Measurements from ENCODE around the gene PCDHGA8.
"Not testable (repeated sequence)": the region's sequence is repeated elsewhere in the genome, so short reads cannot be mapped to it uniquely, and the experiment has no call there.

PCDHGA8 gene

DNA sequence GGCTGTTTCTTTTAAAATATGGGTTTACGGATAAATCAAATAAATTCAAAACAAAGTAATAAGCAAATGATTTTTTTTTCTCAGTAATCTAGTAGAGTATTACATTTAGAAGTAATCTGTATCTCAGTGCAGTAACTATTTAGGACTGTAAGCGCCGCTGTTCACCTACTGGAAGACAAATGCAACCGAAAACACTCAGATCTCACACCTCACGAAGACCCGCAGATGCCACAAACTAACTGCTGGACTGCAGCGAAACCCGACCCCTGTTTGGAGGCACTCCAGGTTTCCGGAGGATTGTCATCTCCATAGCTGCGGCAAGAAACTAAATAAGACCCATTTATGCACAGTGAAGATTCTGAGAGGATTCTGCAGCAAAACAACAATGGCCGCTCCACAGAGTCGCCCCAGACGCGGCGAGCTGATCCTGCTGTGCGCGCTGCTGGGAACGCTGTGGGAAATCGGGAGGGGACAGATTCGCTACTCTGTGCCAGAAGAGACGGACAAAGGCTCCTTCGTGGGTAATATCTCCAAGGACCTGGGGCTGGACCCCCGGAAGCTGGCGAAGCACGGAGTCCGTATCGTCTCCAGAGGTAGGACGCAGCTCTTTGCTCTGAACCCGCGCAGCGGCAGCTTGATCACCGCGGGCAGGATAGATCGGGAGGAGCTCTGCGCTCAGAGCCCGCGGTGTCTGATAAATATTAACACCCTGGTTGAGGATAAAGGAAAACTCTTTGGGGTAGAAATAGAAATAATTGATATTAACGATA is at the start of gene PCDHGA8:
Gene PCDHGA8, plus strand, starts transcription at position 205 of the 770 bp plus-strand sequence. Its CDS starts 181 bp downstream, at position 386.
- Mint-ChIP-seq H3K36me3 (ENCODE audit: low read depth) (peaks cover 7% of the 10 kb centered on the region), H3K4me3 (no peak within 1 kb of the TSS), H3K27me3 (peaks cover 72% of the 10 kb centered on the region), H3K4me1 (ENCODE audit: low read depth) (no peaks in the 10 kb centered on the region), H3K27ac (no peak within 1 kb of the TSS), H3K9me3 (peaks cover 59% of the 10 kb centered on the region)
- intact Hi-C loops (cut with micrococcal nuclease) = no loop called here

DNA sequence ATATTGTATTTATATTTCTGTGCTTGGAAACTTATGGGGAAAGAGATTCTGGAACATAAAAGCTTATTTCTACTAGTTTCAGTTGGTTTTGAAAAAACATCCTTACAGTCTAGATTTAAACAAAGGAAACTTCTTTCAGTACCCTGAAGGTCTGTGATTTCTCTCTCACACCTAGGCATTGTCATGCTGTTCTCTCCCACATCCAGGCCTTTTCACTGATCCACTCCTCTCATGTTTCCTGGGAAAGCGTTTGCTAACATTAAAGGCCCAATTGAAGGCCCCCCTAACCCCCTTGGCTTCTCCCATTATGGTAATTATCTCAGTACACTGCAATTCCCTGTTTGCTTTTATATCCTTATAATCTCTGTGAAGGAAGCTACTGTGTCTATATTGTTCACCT is 49.7 kb upstream of the PCDHGA8 start:
- Mint-ChIP-seq H3K4me3 (no peak overlapping the region), H3K27me3 (peaks cover 71% of the 10 kb centered on the region), H3K36me3 (ENCODE audit: low read depth) (peaks cover 5% of the 10 kb centered on the region), H3K9me3 (peaks cover 81% of the 10 kb centered on the region), H3K4me1 (ENCODE audit: low read depth) (no peaks in the 10 kb centered on the region), H3K27ac (no peak overlapping the region)
- intact Hi-C loops (cut with micrococcal nuclease) = no loop called here

DNA sequence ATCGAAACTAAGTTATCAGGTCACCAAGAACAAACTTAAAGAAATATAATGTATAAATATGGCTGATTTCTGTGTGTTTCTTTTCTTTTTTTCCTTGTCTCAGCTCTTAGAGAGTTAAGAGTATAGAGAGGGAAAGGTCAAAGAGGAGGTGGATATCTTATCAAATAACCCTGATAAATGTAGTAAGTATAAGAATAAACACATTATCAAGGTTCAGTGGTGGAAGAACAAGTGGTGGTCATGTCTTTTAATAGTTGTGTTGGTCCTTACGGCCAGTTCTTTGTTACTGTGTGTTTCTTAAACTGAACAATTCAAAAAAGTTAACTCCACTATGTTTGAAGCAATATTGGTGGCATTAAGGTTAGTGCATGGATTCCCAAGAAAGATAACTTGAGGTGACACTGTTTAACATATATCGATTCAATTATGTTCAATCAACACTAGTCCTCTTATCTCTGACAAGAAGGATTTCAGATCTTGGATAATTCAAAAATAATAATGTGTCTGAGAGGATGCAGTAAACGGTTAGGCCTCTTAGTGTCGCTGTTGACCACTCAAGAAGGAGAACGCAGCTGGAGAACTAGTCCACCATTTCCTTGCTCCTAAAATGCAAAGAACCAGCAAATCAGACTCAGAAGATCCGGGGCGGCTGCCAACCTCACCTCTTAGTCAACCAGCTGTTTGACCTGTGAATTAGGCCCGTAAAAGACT is 49.0 kb upstream of the PCDHGA8 start, which contains the start of gene PCDHGA3:
Gene PCDHGA3, plus strand, starts transcription at position 588 of the 711 bp plus-strand sequence. CDS start 205 bp downstream, outside the sequence.
- Mint-ChIP-seq H3K4me3 (no peak within 1 kb of the TSS), H3K4me1 (ENCODE audit: low read depth) (no peaks in the 10 kb centered on the region), H3K9me3 (peaks cover 75% of the 10 kb centered on the region), H3K27ac (no peak within 1 kb of the TSS), H3K27me3 (peaks cover 67% of the 10 kb centered on the region), H3K36me3 (ENCODE audit: low read depth) (peaks cover 5% of the 10 kb centered on the region)
- intact Hi-C loops (cut with micrococcal nuclease) = no loop called here

DNA sequence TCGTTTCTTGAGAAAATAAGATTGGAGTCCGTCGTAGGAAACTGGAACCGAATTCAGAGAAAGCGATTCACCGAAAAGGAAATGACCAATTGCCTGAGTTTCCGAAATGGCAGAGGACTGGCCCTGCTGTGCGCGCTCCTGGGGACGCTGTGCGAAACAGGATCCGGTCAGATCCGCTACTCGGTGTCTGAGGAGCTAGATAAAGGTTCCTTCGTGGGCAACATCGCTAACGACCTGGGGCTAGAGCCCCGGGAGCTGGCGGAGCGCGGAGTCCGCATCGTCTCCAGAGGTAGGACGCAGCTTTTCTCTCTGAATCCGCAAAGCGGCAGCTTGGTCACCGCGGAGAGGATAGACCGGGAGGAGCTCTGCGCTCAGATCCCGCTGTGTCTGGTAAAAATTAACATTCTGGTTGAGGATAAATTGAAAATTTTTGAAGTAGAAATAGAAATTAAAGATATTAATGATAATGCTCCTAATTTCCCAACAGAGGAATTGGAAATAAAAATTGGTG is 48.4 kb upstream of the PCDHGA8 start:
- intact Hi-C loops (cut with micrococcal nuclease) = no loop called here
- Mint-ChIP-seq H3K36me3 (ENCODE audit: low read depth) (peaks cover 5% of the 10 kb centered on the region), H3K27me3 (peaks cover 63% of the 10 kb centered on the region), H3K27ac (no peak overlapping the region), H3K4me3 (no peak overlapping the region), H3K9me3 (peaks cover 69% of the 10 kb centered on the region), H3K4me1 (ENCODE audit: low read depth) (no peaks in the 10 kb centered on the region)

DNA sequence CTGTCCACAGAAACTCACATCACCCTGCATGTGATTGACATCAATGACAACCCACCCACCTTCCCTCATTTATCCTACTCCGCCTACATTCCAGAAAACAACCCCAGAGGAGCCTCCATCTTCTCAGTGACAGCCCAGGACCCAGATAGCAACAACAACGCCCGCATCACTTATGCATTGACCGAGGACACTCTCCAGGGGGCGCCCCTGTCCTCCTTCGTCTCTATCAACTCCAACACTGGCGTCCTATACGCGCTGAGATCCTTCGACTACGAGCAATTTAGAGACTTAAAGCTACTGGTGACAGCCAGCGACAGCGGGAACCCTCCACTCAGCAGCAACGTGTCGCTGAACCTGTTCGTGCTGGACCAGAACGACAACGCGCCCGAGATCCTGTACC is 47.1 kb upstream of the PCDHGA8 start:
- Mint-ChIP-seq H3K4me1 (ENCODE audit: low read depth) (no peaks in the 10 kb centered on the region), H3K4me3 (no peak overlapping the region), H3K27ac (no peak overlapping the region), H3K36me3 (ENCODE audit: low read depth) (peaks cover 5% of the 10 kb centered on the region), H3K9me3 (peaks cover 66% of the 10 kb centered on the region), H3K27me3 (peaks cover 58% of the 10 kb centered on the region)
- intact Hi-C loops (cut with micrococcal nuclease) = no loop called here

DNA sequence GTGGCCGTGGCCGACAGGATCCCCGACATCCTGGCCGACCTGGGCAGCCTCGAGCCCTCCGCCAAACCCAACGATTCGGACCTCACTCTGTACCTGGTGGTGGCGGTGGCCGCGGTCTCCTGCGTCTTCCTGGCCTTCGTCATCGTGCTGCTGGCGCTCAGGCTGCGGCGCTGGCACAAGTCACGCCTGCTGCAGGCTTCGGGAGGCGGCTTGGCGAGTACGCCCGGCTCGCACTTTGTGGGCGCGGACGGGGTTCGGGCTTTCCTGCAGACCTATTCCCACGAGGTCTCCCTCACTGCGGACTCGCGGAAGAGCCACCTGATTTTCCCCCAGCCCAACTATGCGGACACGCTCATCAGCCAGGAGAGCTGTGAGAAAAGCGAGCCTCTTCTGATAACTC is 46.4 kb upstream of the PCDHGA8 start:
- Mint-ChIP-seq H3K9me3 (peaks cover 66% of the 10 kb centered on the region), H3K27me3 (peaks cover 58% of the 10 kb centered on the region)
- H3K27ac Mint-ChIP-seq; intact Hi-C loops (cut with micrococcal nuclease); H3K4me1 Mint-ChIP-seq (ENCODE audit: low read depth); H3K36me3 Mint-ChIP-seq (ENCODE audit: low read depth); H3K4me3 Mint-ChIP-seq: not testable (repeated sequence)

DNA sequence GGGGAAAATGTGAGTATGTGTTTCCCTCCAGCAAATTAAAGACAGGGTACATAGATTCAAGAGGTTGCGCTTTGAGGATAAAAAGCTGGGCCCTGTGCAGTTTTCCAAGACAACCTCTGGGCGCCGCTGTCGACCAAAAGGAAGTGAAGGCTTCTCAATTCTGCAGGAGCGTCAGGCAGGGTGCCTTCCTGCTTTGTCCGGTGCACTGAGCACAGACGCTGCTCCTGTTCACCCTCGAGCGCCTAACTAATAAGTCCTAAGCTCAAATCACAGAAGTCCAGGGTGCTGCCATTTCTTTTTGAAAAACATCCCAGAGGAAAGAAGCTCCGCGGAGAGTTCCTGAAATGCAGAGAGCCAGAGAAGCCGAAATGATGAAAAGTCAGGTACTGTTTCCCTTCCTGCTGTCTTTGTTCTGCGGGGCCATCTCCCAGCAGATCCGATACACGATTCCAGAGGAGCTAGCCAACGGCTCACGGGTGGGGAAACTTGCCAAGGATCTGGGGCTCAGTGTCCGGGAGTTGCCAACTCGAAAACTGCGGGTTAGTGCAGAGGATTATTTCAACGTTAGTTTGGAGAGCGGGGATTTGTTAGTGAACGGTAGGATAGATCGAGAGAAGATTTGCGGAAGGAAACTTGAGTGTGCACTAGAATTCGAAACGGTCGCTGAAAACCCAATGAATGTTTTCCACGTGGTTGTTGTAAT is 42.4 kb upstream of the PCDHGA8 start, which contains the start of gene PCDHGB1:
Gene PCDHGB1, plus strand, starts transcription at position 183 of the 703 bp plus-strand sequence. Its CDS starts 162 bp downstream, at position 345.
- Mint-ChIP-seq H3K4me1 (ENCODE audit: low read depth) (no peaks in the 10 kb centered on the region), H3K27ac (no peak within 1 kb of the TSS), H3K4me3 (peak within 1 kb of the TSS; percentile 14), H3K9me3 (peaks cover 61% of the 10 kb centered on the region), H3K27me3 (peaks cover 59% of the 10 kb centered on the region), H3K36me3 (ENCODE audit: low read depth) (peaks cover 5% of the 10 kb centered on the region)
- intact Hi-C loops (cut with micrococcal nuclease) = no loop called here

DNA sequence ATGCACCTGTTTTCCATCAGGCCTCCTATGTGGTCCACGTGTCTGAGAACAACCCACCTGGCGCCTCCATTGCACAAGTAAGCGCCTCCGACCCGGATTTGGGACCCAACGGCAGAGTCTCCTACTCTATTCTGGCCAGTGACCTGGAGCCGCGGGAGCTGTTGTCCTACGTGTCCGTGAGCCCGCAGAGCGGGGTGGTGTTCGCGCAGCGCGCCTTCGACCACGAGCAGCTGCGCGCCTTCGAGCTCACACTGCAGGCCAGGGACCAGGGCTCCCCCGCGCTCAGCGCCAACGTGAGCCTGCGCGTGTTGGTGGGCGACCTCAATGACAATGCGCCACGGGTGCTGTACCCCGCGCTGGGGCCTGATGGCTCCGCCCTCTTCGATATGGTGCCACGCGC is 40.8 kb upstream of the PCDHGA8 start:
- Mint-ChIP-seq H3K9me3 (peaks cover 61% of the 10 kb centered on the region), H3K4me3 (no peak overlapping the region), H3K27me3 (peaks cover 62% of the 10 kb centered on the region), H3K27ac (no peak overlapping the region), H3K4me1 (ENCODE audit: low read depth) (no peaks in the 10 kb centered on the region), H3K36me3 (ENCODE audit: low read depth) (no peaks in the 10 kb centered on the region)
- intact Hi-C loops (cut with micrococcal nuclease) = no loop called here

DNA sequence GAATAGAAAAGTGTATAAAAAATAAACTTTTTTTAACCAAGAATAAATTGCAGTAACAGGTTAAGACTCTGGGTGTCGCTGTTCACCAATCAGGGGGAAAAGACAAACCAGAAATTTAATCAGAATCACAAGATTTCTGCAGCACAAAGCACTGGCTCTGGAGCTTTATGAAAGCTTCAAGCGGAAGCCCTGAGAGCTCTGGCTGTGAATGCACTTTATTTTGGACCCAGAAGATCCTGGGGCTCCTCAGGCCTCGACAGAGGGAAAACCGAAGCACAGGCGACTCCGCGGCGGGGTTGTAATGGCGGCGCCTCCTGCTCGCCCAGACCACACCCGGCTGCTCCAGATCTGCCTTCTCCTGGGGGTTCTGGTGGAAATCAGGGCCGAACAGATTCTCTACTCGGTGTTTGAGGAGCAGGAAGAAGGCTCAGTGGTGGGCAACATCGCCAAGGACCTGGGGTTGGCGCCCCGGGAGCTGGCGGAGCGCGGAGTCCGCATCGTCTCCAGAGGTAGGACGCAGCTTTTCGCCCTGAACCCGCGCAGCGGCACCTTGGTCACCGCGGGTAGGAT is 37.4 kb upstream of the PCDHGA8 start, which contains the start of gene PCDHGA4:
Gene PCDHGA4, plus strand, starts transcription at position 122 of the 570 bp plus-strand sequence. Its CDS starts 87 bp downstream, at position 209.
- intact Hi-C loops (cut with micrococcal nuclease) = no loop called here
- Mint-ChIP-seq H3K27me3 (peaks cover 70% of the 10 kb centered on the region), H3K27ac (no peak within 1 kb of the TSS), H3K9me3 (peaks cover 57% of the 10 kb centered on the region), H3K4me3 (peak within 1 kb of the TSS; percentile 23), H3K36me3 (ENCODE audit: low read depth) (no peaks in the 10 kb centered on the region), H3K4me1 (ENCODE audit: low read depth) (no peaks in the 10 kb centered on the region)

DNA sequence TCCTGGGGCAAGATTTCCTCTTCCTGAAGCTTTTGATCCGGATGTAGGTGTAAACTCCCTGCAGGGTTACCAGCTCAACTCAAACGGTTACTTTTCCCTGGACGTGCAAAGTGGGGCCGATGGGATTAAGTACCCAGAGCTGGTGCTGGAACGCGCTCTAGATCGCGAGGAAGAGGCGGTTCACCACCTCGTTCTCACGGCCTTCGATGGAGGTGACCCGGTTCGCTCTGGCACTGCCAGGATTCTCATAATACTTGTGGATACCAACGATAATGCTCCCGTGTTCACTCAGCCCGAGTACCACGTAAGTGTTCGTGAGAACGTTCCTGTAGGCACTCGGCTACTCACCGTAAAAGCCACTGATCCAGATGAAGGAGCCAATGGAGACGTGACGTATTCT is 36.8 kb upstream of the PCDHGA8 start:
- no peaks in the 10 kb centered on the region for H3K4me1 Mint-ChIP-seq (ENCODE audit: low read depth)
- H3K27ac Mint-ChIP-seq = no peak overlapping the region
- no peak overlapping the region for H3K4me3 Mint-ChIP-seq
- no peaks in the 10 kb centered on the region for H3K36me3 Mint-ChIP-seq (ENCODE audit: low read depth)
- intact Hi-C loops (cut with micrococcal nuclease) = no loop called here
- peaks cover 70% of the 10 kb centered on the region for H3K27me3 Mint-ChIP-seq
- H3K9me3 Mint-ChIP-seq = peaks cover 57% of the 10 kb centered on the region

DNA sequence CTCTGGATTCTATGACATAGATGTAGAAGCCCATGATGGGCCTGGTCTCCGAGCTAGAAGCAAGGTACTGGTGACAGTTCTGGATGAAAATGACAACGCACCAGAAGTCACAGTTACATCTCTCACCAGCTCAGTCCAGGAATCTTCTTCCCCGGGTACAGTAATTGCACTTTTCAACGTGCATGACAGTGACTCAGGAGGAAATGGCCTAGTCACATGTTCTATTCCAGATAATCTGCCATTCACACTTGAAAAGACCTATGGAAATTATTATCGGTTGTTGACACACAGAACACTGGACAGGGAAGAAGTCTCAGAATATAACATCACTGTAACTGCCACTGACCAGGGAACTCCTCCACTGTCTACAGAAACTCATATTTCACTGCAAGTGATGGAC is 36.3 kb upstream of the PCDHGA8 start:
- H3K36me3 Mint-ChIP-seq (ENCODE audit: low read depth) = no peaks in the 10 kb centered on the region
- no peak overlapping the region for H3K27ac Mint-ChIP-seq
- peaks cover 70% of the 10 kb centered on the region for H3K27me3 Mint-ChIP-seq
- H3K4me3 Mint-ChIP-seq = no peak overlapping the region
- no peaks in the 10 kb centered on the region for H3K4me1 Mint-ChIP-seq (ENCODE audit: low read depth)
- H3K9me3 Mint-ChIP-seq = peaks cover 57% of the 10 kb centered on the region
- intact Hi-C loops (cut with micrococcal nuclease) = no loop called here

DNA sequence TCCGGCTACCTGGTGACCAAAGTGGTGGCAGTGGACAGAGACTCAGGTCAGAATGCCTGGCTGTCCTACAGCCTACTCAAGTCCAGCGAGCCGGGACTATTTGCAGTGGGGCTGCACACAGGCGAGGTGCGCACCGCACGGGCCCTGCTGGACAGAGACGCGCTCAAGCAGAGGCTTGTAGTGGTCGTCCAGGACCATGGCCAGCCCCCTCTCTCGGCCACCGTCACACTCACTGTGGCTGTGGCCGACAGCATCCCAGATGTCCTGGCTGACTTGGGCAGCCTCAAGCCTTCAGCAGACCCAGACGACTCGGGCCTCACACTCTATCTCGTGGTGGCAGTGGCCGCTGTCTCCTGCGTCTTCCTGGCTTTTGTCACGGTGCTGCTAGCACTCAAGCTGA is 35.5 kb upstream of the PCDHGA8 start:
- Mint-ChIP-seq H3K4me3 (no peak overlapping the region), H3K9me3 (peaks cover 57% of the 10 kb centered on the region), H3K36me3 (ENCODE audit: low read depth) (peaks cover under 1% of the 10 kb centered on the region), H3K27me3 (peaks cover 70% of the 10 kb centered on the region), H3K27ac (no peak overlapping the region), H3K4me1 (ENCODE audit: low read depth) (no peaks in the 10 kb centered on the region)
- intact Hi-C loops (cut with micrococcal nuclease) = no loop called here

DNA sequence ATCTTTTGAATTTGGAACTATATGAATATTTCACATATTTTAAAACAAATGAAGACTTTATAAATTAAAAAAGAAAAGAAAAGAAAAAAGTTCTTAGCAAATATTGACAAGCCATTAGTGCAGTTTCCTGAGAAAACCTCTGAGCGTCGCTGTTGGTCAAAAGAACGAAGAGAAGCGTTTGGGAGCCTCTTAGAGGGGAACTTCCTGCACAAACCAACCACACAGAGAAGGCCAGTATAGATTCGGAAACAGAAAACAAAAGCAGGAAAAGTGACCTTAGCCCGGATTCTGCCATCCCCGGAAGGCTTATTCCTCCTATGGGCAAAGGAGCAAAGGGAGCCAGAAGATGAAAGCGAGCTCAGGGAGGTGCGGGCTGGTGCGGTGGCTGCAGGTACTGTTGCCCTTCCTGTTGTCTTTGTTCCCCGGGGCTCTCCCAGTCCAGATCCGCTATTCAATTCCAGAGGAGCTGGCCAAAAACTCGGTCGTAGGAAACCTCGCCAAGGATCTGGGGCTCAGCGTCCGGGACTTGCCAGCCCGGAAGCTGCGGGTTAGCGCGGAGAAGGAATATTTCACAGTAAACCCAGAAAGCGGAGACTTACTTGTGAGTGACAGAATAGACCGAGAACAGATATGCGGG is 32.5 kb upstream of the PCDHGA8 start, which contains the start of gene PCDHGB2:
Gene PCDHGB2, plus strand, starts transcription at position 205 of the 637 bp plus-strand sequence. Its CDS starts 142 bp downstream, at position 347.
- peaks cover 6% of the 10 kb centered on the region for H3K36me3 Mint-ChIP-seq (ENCODE audit: low read depth)
- no peaks in the 10 kb centered on the region for H3K4me1 Mint-ChIP-seq (ENCODE audit: low read depth)
- H3K9me3 Mint-ChIP-seq = peaks cover 69% of the 10 kb centered on the region
- peaks cover 81% of the 10 kb centered on the region for H3K27me3 Mint-ChIP-seq
- H3K27ac Mint-ChIP-seq = no peak within 1 kb of the TSS
- intact Hi-C loops (cut with micrococcal nuclease) = no loop called here
- H3K4me3 Mint-ChIP-seq = peak within 1 kb of the TSS; percentile 48
